NT2/D1 (cell line): ENCODE data around the gene PDSS2.

Experiments
- SUZ12 ChIP-seq: IDR thresholded peaks from 2 replicates; pipeline ENCODE4 v1.6.1; 2011; ENCODE audit not compliant: insufficient read length, insufficient read depth; ENCODE audit errors: extremely low read depth
- YY1 ChIP-seq: IDR thresholded peaks from 2 replicates; pipeline ENCODE4 v1.6.1; 2011; ENCODE audit not compliant: insufficient read length, insufficient read depth
- ZNF274 ChIP-seq: IDR thresholded peaks from 2 replicates; pipeline ENCODE4 v1.6.1; 2011; ENCODE audit warnings: mild to moderate bottlenecking, low read depth, low read length

DNA sequence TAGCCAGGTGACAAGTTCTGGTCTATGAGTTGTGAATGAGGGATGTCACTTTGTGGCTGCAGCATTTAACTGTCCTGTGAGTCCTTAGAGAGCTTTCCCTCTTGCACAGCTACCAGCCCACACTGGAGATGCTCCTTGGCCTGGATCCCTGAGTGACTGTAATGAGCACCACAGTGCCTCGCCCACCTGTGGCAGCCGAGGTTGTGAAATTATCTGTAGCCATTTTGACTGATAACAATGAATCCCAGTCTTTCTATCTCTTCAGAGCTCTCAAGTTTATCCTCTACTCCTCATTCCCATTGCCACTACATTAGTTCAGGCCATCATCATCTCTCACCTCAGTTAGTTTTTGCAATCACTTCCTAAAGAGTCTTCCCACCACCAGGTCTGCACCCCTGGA lies 302.7 kb downstream of the PDSS2 start:
- TF ChIP-seq SUZ12 (no peak), ZNF274 (no peak), YY1 (no peak)
